GM11168 (cell line): ENCODE measurements around the gene RPL36AL.

Experiments used
- in situ Hi-C: fragments of 300-500 bp; cut with MboI; formaldehyde crosslinking; loops from one replicate; pipeline ENCODE4 v1.12.0; 2022; ENCODE audit warnings: low sequenced_read_pairs; ENCODE audit not compliant: unreplicated experiment

RPL36AL gene

GRCh38 chr14:49583629-49584028, 36.8 kb downstream of the RPL36AL start:
- in situ Hi-C loops: no loop called here

GRCh38 chr14:49582113-49582977, 38.1 kb downstream of the RPL36AL start:
- in situ Hi-C loops: no loop called here

- in situ Hi-C loops: no loop called here
Observed at GRCh38 chr14:49581209-49582112, 39.0 kb downstream of the RPL36AL start.

- in situ Hi-C loops: no loop called here
Observed at GRCh38 chr14:49579841-49580240, 40.6 kb downstream of the RPL36AL start.

- in situ Hi-C loops: no loop called here
Observed at GRCh38 chr14:49578141-49578540, 42.3 kb downstream of the RPL36AL start.

- in situ Hi-C loops: no loop called here
Observed at GRCh38 chr14:49574038-49574437, 46.4 kb downstream of the RPL36AL start.

GRCh38 chr14:49569281-49569680, 51.1 kb downstream of the RPL36AL start:
- in situ Hi-C loops: no loop called here
